ENCODE results near the gene GIPC2.

- TF ChIP-seq CTCF (IDR thresholded peaks at IDR 0.05), result no peak
- TF ChIP-seq POLR2A (IDR thresholded peaks at IDR 0.05), result no peak
These were observed 86.6 kb downstream of the GIPC2 start for GRCh38 chr1:78132174-78132947.

Measured in lower leg skin (tissue), 3 donors.